Glutamatergic neuron (in vitro differentiated cells): ENCODE results near the gene PNPLA2. TPM values are rescaled to one million over a fixed set of nuclear protein-coding genes. Genes with fewer than 3 reads are reported as not detected.

ENCODE experiments used
- DNase-seq: peaks from one replicate; pipeline ENCODE4 v3.0.0; 2022
- H3K27ac Mint-ChIP-seq: one replicate; pipeline ENCODE4 v1.8.0; 2020; ENCODE audit warnings: mild to moderate bottlenecking, mixed read lengths, inconsistent platforms; ENCODE audit not compliant: unreplicated experiment
- H3K27me3 Mint-ChIP-seq: one replicate; pipeline ENCODE4 v1.8.0; 2020; ENCODE audit warnings: mild to moderate bottlenecking, moderate library complexity, mixed read lengths, inconsistent platforms; ENCODE audit not compliant: unreplicated experiment
- H3K36me3 Mint-ChIP-seq: one replicate; pipeline ENCODE4 v1.8.0; 2020; ENCODE audit warnings: mild to moderate bottlenecking, mixed read lengths, inconsistent platforms; ENCODE audit not compliant: unreplicated experiment
- H3K4me1 Mint-ChIP-seq: one replicate; pipeline ENCODE4 v1.8.0; 2020; ENCODE audit warnings: mild to moderate bottlenecking, low read depth, mixed read lengths, inconsistent platforms; ENCODE audit not compliant: unreplicated experiment
- H3K4me3 Mint-ChIP-seq: one replicate; pipeline ENCODE4 v1.8.0; 2020; ENCODE audit warnings: mild to moderate bottlenecking, mixed read lengths, inconsistent platforms; ENCODE audit not compliant: unreplicated experiment
- H3K9me3 Mint-ChIP-seq: one replicate; pipeline ENCODE4 v1.8.0; 2020; ENCODE audit warnings: mild to moderate bottlenecking, moderate library complexity, mixed read lengths, inconsistent platforms; ENCODE audit not compliant: unreplicated experiment
- total RNA-seq: library from RNA; stranded (reverse); fragmentation: NEBNext Ultra II Directional; extraction: Animal tissue kit (Norgen Biotek cat#: 25700); gene quantifications from one replicate; pipeline ENCODE4 v1.2.1, GENCODE V29; 2021; ENCODE audit not compliant: unreplicated experiment
- TF ChIP-seq, protein P1 (sequence below): fragments of 200-600 bp; sonication (generic); IDR thresholded peaks from one replicate; pipeline ENCODE4 v1.5.0; 2021; ENCODE audit not compliant: partially characterized antibody, unreplicated experiment

The PNPLA2 gene
- total RNA-seq, 1 donor from 2014 or later = 32.3 TPM

DNA sequence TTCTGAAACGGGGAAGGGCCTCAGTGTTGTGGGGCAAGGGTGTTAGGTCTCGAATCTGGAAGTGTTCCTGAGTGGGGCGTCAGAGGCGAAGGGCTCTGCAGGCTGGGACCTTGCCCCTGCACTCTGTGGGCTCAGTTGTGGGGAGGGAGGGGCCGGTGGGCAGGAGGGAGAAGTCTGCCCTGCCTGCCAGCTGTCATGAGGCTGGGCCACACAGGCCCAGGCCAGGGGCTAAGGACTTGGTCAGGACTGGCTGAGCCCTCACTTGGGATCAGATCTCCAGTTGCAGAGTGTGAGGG, 9.1 kb downstream of the PNPLA2 start, which contains the start of gene CRACR2B:
Gene CRACR2B, plus strand, starts transcription at position 23 of the 296 bp plus-strand sequence. CDS start 689 bp downstream, outside the sequence.
- Mint-ChIP-seq H3K4me1 (peaks cover 11% of the 10 kb centered on the region), H3K9me3 (peaks cover 7% of the 10 kb centered on the region), H3K27me3 (peaks cover 15% of the 10 kb centered on the region), H3K4me3 (peak within 1 kb of the TSS; percentile 74), H3K27ac (no peak within 1 kb of the TSS), H3K36me3 (no peaks in the 10 kb centered on the region)
- TF ChIP-seq, protein P1, sequence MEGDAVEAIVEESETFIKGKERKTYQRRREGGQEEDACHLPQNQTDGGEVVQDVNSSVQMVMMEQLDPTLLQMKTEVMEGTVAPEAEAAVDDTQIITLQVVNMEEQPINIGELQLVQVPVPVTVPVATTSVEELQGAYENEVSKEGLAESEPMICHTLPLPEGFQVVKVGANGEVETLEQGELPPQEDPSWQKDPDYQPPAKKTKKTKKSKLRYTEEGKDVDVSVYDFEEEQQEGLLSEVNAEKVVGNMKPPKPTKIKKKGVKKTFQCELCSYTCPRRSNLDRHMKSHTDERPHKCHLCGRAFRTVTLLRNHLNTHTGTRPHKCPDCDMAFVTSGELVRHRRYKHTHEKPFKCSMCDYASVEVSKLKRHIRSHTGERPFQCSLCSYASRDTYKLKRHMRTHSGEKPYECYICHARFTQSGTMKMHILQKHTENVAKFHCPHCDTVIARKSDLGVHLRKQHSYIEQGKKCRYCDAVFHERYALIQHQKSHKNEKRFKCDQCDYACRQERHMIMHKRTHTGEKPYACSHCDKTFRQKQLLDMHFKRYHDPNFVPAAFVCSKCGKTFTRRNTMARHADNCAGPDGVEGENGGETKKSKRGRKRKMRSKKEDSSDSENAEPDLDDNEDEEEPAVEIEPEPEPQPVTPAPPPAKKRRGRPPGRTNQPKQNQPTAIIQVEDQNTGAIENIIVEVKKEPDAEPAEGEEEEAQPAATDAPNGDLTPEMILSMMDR = no peak
- no peak for DNase-seq

DNA sequence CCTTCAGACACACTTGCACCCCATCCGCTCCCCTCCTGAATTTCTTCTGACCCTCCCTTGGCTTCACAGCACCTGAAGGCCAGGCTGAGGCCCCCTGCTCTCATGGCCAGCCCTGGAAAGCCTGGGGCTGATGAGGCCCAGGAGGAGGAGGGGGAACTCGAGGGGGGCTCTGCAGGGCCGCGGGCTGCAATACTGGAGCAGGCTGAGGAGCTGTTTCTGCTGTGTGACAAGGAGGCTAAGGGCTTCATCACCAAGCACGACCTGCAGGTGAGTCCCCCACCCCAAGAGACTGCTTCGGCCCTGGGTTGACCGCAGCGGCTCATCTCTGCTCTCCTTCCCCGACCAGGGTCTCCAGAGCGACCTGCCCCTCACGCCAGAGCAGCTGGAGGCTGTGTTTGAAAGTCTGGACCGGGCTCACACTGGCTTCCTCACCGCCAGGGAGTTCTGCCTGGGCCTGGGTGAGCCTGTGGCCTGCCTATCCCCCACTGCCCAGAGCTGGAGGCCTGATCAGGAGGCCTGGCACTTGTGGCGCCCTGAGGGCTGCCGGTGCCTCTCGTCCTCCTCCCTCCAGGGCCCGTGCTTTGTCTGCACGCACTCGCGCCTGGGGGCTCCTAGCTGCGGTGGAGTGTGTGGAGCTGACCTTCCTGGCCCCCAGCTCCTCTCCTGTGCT, 9.9 kb downstream of the PNPLA2 start:
- Mint-ChIP-seq H3K4me3 (peak overlapping the region; percentile 71), H3K9me3 (peaks cover 7% of the 10 kb centered on the region), H3K4me1 (peaks cover 11% of the 10 kb centered on the region), H3K27ac (no peak overlapping the region), H3K36me3 (no peaks in the 10 kb centered on the region), H3K27me3 (peaks cover 14% of the 10 kb centered on the region)
- TF ChIP-seq, protein P1 = no peak
- DNase-seq = peak; percentile 40

DNA sequence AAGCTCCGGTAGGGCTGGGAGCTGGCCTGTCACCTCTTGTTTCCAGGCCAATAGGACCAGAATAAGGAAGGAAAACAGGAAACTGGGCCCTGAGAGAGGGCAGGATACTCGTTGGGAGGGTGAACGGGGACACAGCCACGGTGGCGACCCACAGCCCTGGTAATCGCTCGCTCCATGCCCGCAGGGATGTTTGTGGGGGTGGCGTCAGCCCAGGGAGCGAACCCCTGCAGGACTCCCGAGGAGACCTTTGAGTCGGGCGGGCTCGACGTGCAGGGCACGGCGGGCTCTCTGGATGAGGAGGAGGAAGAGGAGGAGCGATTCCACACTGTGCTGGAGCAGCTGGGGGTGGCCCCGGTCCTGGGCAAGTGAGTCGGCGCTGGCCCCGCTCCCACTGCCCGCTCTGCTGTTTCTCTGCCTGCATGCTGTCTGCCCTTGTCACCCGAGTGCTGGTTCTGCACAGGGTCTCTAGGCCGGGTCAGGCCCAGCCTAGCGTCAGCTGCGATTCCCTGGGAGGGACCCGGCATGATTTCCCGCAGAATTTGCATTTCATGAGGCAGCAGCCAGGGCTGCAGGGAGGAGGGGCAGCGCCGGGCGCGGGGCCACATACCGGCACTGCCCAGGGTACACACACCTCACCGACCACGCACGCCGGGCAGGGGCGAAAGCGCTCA, 10.6 kb downstream of the PNPLA2 start:
- TF ChIP-seq, protein P1 = no peak
- peak overlapping the region; percentile 65 for H3K4me3 Mint-ChIP-seq
- H3K27me3 Mint-ChIP-seq = peaks cover 20% of the 10 kb centered on the region
- peaks cover 11% of the 10 kb centered on the region for H3K9me3 Mint-ChIP-seq
- peak; percentile 32 for DNase-seq
- no peaks in the 10 kb centered on the region for H3K36me3 Mint-ChIP-seq
- H3K4me1 Mint-ChIP-seq = peaks cover 11% of the 10 kb centered on the region
- no peak overlapping the region for H3K27ac Mint-ChIP-seq

DNA sequence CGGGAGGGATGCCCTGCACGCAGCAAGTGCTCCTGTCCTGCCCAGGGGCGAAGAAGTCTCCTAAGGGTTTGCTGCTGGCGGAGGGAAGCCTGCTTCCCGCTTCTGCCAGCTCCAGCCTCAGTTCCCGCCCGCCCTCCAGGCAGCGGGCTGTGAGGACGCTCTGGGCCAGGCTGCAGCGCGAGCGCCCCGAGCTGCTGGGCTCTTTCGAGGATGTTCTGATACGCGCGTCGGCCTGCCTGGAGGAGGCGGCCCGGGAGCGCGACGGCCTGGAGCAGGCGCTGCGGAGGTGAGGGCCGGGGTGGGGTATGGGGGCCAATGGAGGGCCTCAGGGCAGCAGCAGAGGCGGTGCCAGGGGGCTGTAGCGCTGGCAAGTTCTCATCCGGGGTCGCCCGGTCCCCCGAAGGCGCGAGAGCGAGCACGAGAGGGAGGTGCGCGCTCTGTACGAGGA, 11.2 kb downstream of the PNPLA2 start:
- Mint-ChIP-seq H3K27ac (no peak overlapping the region), H3K4me3 (no peak overlapping the region), H3K36me3 (no peaks in the 10 kb centered on the region), H3K27me3 (peaks cover 20% of the 10 kb centered on the region), H3K4me1 (peaks cover 11% of the 10 kb centered on the region), H3K9me3 (peaks cover 11% of the 10 kb centered on the region)
- no peak for DNase-seq
- TF ChIP-seq, protein P1 = no peak
